Activated naive CD4-positive, alpha-beta T cell treated with anti-CD3 and anti-CD28 coated beads, Interleukin-2, amount 50 U/mL, for 24 hours (primary cell): ENCODE measurements around the gene WASHC4.
"Not testable (repeated sequence)": the region's sequence is repeated elsewhere in the genome, so short reads cannot be mapped to it uniquely, and the experiment has no call there.

ENCODE experiments used
- H3K27ac Mint-ChIP-seq: one replicate; pipeline ENCODE4 v1.8.0; 2021; ENCODE audit warnings: mild to moderate bottlenecking, mixed read lengths
- H3K27me3 Mint-ChIP-seq: one replicate; pipeline ENCODE4 v1.8.0; 2021; ENCODE audit warnings: mixed read lengths
- H3K36me3 Mint-ChIP-seq: one replicate; pipeline ENCODE4 v1.8.0; 2021; ENCODE audit warnings: mixed read lengths
- H3K4me1 Mint-ChIP-seq: one replicate; pipeline ENCODE4 v1.8.0; 2021; ENCODE audit warnings: mixed read lengths
- H3K4me3 Mint-ChIP-seq: one replicate; pipeline ENCODE4 v1.8.0; 2021; ENCODE audit warnings: mild to moderate bottlenecking, mixed read lengths
- H3K9me3 Mint-ChIP-seq: one replicate; pipeline ENCODE4 v1.8.0; 2021; ENCODE audit warnings: mixed read lengths

WASHC4 gene

DNA sequence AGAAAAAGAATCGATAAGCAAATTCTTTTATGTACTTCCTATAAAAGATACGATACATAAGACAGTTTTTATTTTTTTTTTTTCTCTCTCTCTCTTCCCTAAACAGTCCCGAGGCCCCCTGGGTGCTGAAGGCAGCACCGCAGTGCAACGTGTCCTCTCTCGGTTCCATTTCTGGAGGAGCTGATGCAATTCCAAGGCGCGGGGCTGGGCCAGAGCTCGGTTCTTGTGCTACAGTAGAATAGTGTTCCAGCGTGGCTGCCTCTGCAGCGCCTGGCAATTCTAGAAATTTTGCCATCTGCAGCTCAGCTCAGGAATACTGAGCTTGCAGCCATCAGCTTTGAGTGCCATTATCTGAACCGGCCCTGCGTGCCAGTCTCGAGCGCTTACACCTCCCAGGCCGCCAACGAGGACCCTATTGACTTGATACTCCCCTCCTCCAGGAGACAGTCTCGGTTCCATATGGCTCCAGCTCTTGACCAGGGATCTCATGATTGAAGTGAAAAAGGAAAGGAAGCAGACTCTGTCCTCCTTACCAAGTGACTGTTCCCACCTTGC, 23.9 kb upstream of the WASHC4 start:
- H3K9me3 Mint-ChIP-seq, result peaks cover 5% of the 10 kb centered on the region
- peak overlapping the region; percentile 77 for H3K4me3 Mint-ChIP-seq
- peaks cover 25% of the 10 kb centered on the region for H3K27me3 Mint-ChIP-seq
- H3K27ac Mint-ChIP-seq, result no peak overlapping the region
- no peaks in the 10 kb centered on the region for H3K36me3 Mint-ChIP-seq
- peaks cover 7% of the 10 kb centered on the region for H3K4me1 Mint-ChIP-seq

GRCh38 chr12:105084251-105085250, 23.0 kb upstream of the WASHC4 start, which contains the start of gene ALDH1L2:
Gene ALDH1L2, minus strand, starts transcription at chr12:105084458. Its CDS starts 22 bp downstream, at chr12:105084436.
- H3K27ac Mint-ChIP-seq, result no peak within 1 kb of the TSS
- peaks cover 7% of the 10 kb centered on the region for H3K4me1 Mint-ChIP-seq
- H3K9me3 Mint-ChIP-seq, result peaks cover 5% of the 10 kb centered on the region

GRCh38 chr12:105085501-105085900, 22.0 kb upstream of the WASHC4 start:
- H3K4me1 Mint-ChIP-seq, result peaks cover 7% of the 10 kb centered on the region
- peak overlapping the region; percentile 11 for H3K4me3 Mint-ChIP-seq
- no peaks in the 10 kb centered on the region for H3K36me3 Mint-ChIP-seq
- no peak overlapping the region for H3K27ac Mint-ChIP-seq
- H3K9me3 Mint-ChIP-seq, result peaks cover 5% of the 10 kb centered on the region
- peaks cover 23% of the 10 kb centered on the region for H3K27me3 Mint-ChIP-seq

More at GRCh38 chr12:105084251-105085250, 23.0 kb upstream of the WASHC4 start, which contains the start of gene ALDH1L2:
- H3K4me3 Mint-ChIP-seq, result peak within 1 kb of the TSS; percentile 77
- H3K27me3 Mint-ChIP-seq, result peaks cover 24% of the 10 kb centered on the region
- H3K36me3 Mint-ChIP-seq, result no peaks in the 10 kb centered on the region

DNA sequence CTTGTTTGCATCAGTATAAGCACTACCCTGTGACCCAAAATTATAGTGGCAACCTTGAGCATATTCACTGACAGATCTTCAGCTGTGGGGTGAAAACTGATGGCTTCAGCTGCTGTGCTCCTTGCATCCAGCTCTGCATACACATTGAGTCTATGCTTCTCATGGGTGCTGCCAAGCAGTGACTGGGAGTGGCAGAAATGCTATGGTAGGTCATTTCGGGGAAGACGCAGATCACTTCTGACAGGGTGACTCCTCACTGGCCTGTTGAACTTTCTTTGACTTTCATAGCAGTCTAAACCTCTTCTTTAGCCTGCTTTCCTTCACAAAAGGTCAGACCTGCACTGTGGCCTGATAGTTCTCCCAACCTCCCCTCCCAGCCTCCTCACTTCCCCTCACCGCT, 17.7 kb upstream of the WASHC4 start:
- no peak overlapping the region for H3K4me3 Mint-ChIP-seq
- H3K36me3 Mint-ChIP-seq, result no peaks in the 10 kb centered on the region
- no peaks in the 10 kb centered on the region for H3K4me1 Mint-ChIP-seq
- H3K9me3 Mint-ChIP-seq, result peaks cover 5% of the 10 kb centered on the region
- H3K27me3 Mint-ChIP-seq, result peaks cover 7% of the 10 kb centered on the region
- H3K27ac Mint-ChIP-seq, result no peak overlapping the region

GRCh38 chr12:105090361-105090760, 17.2 kb upstream of the WASHC4 start:
- Mint-ChIP-seq H3K4me1 (no peaks in the 10 kb centered on the region), H3K36me3 (peaks cover 2% of the 10 kb centered on the region), H3K4me3 (no peak overlapping the region), H3K27ac (no peak overlapping the region), H3K27me3 (peaks cover 6% of the 10 kb centered on the region), H3K9me3 (peaks cover 5% of the 10 kb centered on the region)

DNA sequence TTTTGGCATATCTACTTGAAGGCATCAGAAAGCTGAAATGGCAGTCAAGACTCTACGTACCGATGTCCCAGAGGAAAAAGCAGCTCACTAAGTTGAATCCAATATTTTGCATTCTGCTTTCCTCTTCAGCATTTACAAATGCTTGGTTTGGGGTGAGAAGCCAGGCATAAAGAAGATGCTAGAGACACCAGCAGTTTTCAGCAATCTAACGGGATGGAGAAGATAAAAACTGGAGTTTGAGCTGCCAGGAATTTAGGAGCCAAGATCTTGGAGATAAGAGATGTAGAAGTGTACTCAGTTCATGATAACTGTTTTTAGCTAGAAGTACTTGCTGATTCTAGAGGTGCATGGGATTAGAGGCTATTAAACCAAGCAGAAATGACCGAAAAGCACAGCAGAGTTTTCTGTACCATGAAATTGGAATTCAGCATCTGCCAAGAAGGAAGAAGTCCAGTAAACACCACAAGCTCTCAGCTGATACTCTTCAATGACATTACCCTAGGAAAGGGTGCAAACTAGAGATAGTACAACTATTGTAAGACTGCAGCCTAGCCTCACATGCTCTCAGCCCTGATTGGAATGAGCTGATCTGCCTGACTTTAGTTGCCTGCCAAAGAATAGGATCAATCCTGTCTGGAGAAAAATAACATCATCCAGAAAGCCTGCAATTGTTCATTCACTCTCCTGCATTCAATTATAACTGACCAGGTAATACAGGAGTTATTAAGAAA, 15.9 kb upstream of the WASHC4 start:
- Mint-ChIP-seq H3K4me1 (no peaks in the 10 kb centered on the region), H3K27ac (no peak overlapping the region), H3K4me3 (no peak overlapping the region), H3K36me3 (peaks cover 6% of the 10 kb centered on the region), H3K27me3 (peaks cover 3% of the 10 kb centered on the region), H3K9me3 (peaks cover 7% of the 10 kb centered on the region)

DNA sequence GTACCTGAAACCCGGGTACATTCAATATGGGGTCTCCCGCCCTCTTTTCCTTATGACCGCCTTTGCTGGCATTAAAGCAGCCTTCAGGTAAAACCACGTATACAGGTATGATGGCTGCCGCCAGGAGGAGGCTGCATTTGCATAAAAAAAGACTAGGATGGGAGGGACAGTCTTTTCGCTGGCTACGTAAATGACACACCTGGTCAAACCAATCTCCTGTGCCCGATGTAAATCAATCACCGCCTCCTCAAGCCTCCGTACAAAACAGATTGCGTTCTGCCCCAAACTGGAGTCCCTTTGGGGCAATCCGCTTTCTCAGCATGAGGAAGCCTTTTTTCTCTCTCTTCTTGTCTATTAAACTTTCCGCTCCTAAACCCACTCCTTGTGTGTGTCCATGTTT, 15.2 kb upstream of the WASHC4 start:
- H3K36me3 Mint-ChIP-seq, result peaks cover 6% of the 10 kb centered on the region
- H3K27ac Mint-ChIP-seq, result no peak overlapping the region
- H3K4me3 Mint-ChIP-seq, result no peak overlapping the region
- peaks cover 3% of the 10 kb centered on the region for H3K27me3 Mint-ChIP-seq
- no peaks in the 10 kb centered on the region for H3K4me1 Mint-ChIP-seq
- H3K9me3 Mint-ChIP-seq, result peaks cover 6% of the 10 kb centered on the region

GRCh38 chr12:105095338-105095737, 12.2 kb upstream of the WASHC4 start:
- not testable (repeated sequence) for H3K36me3 Mint-ChIP-seq, H3K4me1 Mint-ChIP-seq, H3K4me3 Mint-ChIP-seq, H3K9me3 Mint-ChIP-seq, H3K27ac Mint-ChIP-seq, H3K27me3 Mint-ChIP-seq

DNA sequence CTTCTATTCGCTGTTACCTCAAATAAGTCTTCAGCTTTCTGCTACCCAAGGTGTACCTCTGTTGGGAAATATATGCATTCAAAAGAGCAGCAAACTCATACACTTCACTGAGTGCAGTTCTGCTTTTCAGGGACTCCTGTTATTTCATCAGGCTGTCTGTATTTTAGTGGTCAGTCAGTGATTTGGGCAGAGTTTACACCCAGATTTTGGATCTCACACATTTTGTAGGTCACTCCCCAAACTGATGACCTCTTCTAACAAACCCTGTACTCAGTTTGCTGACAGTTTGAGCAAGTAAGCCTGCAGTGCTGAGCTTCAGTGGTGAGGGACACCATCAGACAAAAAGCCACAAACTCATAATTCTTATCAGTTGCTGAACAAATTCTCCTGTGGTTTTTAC, 8.2 kb upstream of the WASHC4 start:
- Mint-ChIP-seq H3K27me3 (peaks cover 6% of the 10 kb centered on the region), H3K4me1 (no peaks in the 10 kb centered on the region), H3K9me3 (peaks cover 6% of the 10 kb centered on the region)

GRCh38 chr12:105100207-105100985, 7.1 kb upstream of the WASHC4 start:
- H3K4me3 Mint-ChIP-seq, result no peak overlapping the region
- H3K27me3 Mint-ChIP-seq, result peaks cover 13% of the 10 kb centered on the region
- H3K27ac Mint-ChIP-seq, result no peak overlapping the region
- peaks cover 5% of the 10 kb centered on the region for H3K36me3 Mint-ChIP-seq
- H3K4me1 Mint-ChIP-seq, result no peaks in the 10 kb centered on the region
- peaks cover 6% of the 10 kb centered on the region for H3K9me3 Mint-ChIP-seq

More for the DNA sequence above, 8.2 kb upstream of the WASHC4 start:
- no peak overlapping the region for H3K27ac Mint-ChIP-seq
- H3K4me3 Mint-ChIP-seq, result no peak overlapping the region
- peaks cover 7% of the 10 kb centered on the region for H3K36me3 Mint-ChIP-seq

DNA sequence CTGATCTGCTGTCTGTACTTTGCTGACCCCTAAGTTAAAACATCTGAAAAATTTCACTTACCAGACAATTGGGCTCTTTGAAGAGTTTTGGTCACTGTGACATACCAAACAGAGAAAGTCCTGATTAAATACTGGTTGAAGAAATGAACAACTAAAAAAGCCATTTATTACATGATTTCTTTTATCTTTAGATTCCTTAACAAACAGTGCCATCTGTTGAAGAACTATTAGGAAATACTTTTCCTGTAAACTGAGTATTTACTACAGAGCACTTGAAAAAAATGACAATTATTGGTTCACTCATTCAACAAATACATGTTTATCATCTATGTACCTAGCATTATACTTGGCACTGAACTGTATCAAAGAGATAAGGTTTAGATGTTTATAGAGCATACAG, 6.5 kb upstream of the WASHC4 start:
- H3K36me3 Mint-ChIP-seq, result peaks cover 5% of the 10 kb centered on the region
- no peaks in the 10 kb centered on the region for H3K4me1 Mint-ChIP-seq
- peaks cover 13% of the 10 kb centered on the region for H3K27me3 Mint-ChIP-seq
- no peak overlapping the region for H3K4me3 Mint-ChIP-seq
- H3K9me3 Mint-ChIP-seq, result peaks cover 6% of the 10 kb centered on the region
- H3K27ac Mint-ChIP-seq, result no peak overlapping the region

- H3K4me1 Mint-ChIP-seq, result peaks cover 9% of the 10 kb centered on the region
- H3K36me3 Mint-ChIP-seq, result peaks cover 1% of the 10 kb centered on the region
- no peaks in the 10 kb centered on the region for H3K9me3 Mint-ChIP-seq
- no peak overlapping the region for H3K4me3 Mint-ChIP-seq
- H3K27me3 Mint-ChIP-seq, result peaks cover 17% of the 10 kb centered on the region
- no peak overlapping the region for H3K27ac Mint-ChIP-seq
These were observed 4.9 kb upstream of the WASHC4 start for GRCh38 chr12:105102673-105103072.

GRCh38 chr12:105104762-105105161, 2.8 kb upstream of the WASHC4 start:
- H3K27me3 Mint-ChIP-seq, result peaks cover 15% of the 10 kb centered on the region
- peaks cover 26% of the 10 kb centered on the region for H3K4me1 Mint-ChIP-seq
- H3K4me3 Mint-ChIP-seq, result no peak overlapping the region
- peaks cover 1% of the 10 kb centered on the region for H3K36me3 Mint-ChIP-seq
- H3K27ac Mint-ChIP-seq, result no peak overlapping the region
- H3K9me3 Mint-ChIP-seq, result no peaks in the 10 kb centered on the region

- H3K36me3 Mint-ChIP-seq, result peaks cover 1% of the 10 kb centered on the region
- H3K9me3 Mint-ChIP-seq, result no peaks in the 10 kb centered on the region
- no peak overlapping the region for H3K27ac Mint-ChIP-seq
- peaks cover 14% of the 10 kb centered on the region for H3K27me3 Mint-ChIP-seq
- peak overlapping the region; percentile 98 for H3K4me3 Mint-ChIP-seq
- peaks cover 34% of the 10 kb centered on the region for H3K4me1 Mint-ChIP-seq
These were observed 910 bp upstream of the WASHC4 start for GRCh38 chr12:105106621-105107020.

DNA sequence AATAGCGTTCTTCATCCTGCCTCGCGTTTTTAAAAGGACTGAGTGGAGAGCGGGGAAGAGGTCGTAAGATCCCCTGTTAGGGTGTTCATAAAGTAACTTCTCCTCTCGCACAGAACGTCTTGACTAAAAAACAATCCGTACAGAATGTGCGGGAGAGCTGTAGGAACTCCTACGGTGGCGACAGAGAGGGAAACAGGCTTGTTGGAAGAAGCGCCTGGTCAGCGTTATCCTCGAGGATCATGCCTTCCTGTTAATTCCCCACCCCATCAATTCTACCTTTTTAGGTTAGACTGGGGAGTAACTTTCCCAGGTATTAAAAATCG, 399 bp upstream of the WASHC4 start:
- peaks cover 14% of the 10 kb centered on the region for H3K27me3 Mint-ChIP-seq
- peak overlapping the region; percentile 83 for H3K27ac Mint-ChIP-seq
- peaks cover 4% of the 10 kb centered on the region for H3K36me3 Mint-ChIP-seq
- peaks cover 39% of the 10 kb centered on the region for H3K4me1 Mint-ChIP-seq
- no peaks in the 10 kb centered on the region for H3K9me3 Mint-ChIP-seq
- H3K4me3 Mint-ChIP-seq, result peak overlapping the region; percentile 98
